ENCODE results near the gene XYLT2. TPM values are rescaled to one million over a fixed set of nuclear protein-coding genes. Genes with fewer than 3 reads are reported as not detected.

The XYLT2 gene
- total RNA-seq (2022; extraction: Qiagen RNA extraction; ENCODE audit: low read depth), result 19.4 to 30.1 TPM (median 20.4 TPM) in 5 replicates

GRCh38 chr17:50345432-50346312 lies at the start of gene XYLT2:
XYLT2 (plus strand) TSS chr17:50346126; CDS start chr17:50346141, 15 bp downstream.

GRCh38 chr17:50372758-50373556 lies 27.0 kb downstream of the XYLT2 start, which contains the start of the genes EME1 and MRPL27:
EME1 (plus strand) TSS chr17:50373229; CDS start chr17:50375209, 1,980 bp downstream.
MRPL27 (minus strand) TSS chr17:50373184; CDS start chr17:50373170, 14 bp downstream.

GRCh38 chr17:50397111-50397918 lies 51.4 kb downstream of the XYLT2 start, which contains the start of gene LRRC59:
LRRC59 (minus strand) TSS chr17:50397523; CDS start chr17:50397317, 206 bp downstream.

Other genes starting within 250 kb of the XYLT2 start
- gene SAMD14, start 216.0 kb upstream of the XYLT2 start, total RNA-seq (2022; extraction: Qiagen RNA extraction; ENCODE audit: low read depth), result 0.22 to 0.85 TPM (median 0.35 TPM) in 5 replicates
- gene PPP1R9B, start 195.4 kb upstream of the XYLT2 start, total RNA-seq (2022; extraction: Qiagen RNA extraction; ENCODE audit: low read depth), result 47.0 to 62.9 TPM (median 59.0 TPM) in 5 replicates
- gene SGCA, start 180.1 kb upstream of the XYLT2 start, total RNA-seq (2022; extraction: Qiagen RNA extraction; ENCODE audit: low read depth), result 0.84 to 1.9 TPM (median 1.5 TPM) in 5 replicates
- gene COL1A1, start 144.5 kb upstream of the XYLT2 start, total RNA-seq (2022; extraction: Qiagen RNA extraction; ENCODE audit: low read depth), result 6.9 to 12.8 TPM (median 10.5 TPM) in 5 replicates
- 24.5 to 28.2 TPM (median 27.3 TPM) in 5 replicates for gene TMEM92, start 71.7 kb upstream of the XYLT2 start, total RNA-seq (2022; extraction: Qiagen RNA extraction; ENCODE audit: low read depth)
- 140 to 167 TPM (median 158 TPM) in 5 replicates for gene MRPL27, start 27.1 kb downstream of the XYLT2 start, total RNA-seq (2022; extraction: Qiagen RNA extraction; ENCODE audit: low read depth)
- gene EME1, start 27.1 kb downstream of the XYLT2 start, total RNA-seq (2022; extraction: Qiagen RNA extraction; ENCODE audit: low read depth), result 14.7 to 16.8 TPM (median 15.6 TPM) in 5 replicates
- 228 to 240 TPM (median 230 TPM) in 5 replicates for gene LRRC59, start 51.4 kb downstream of the XYLT2 start, total RNA-seq (2022; extraction: Qiagen RNA extraction; ENCODE audit: low read depth)
- gene ACSF2, start 80.1 kb downstream of the XYLT2 start, total RNA-seq (2022; extraction: Qiagen RNA extraction; ENCODE audit: low read depth), result 9.6 to 16.2 TPM (median 12.4 TPM) in 5 replicates
- gene CHAD, start 122.8 kb downstream of the XYLT2 start, total RNA-seq (2022; extraction: Qiagen RNA extraction; ENCODE audit: low read depth), result not detected in 5 replicates
- 30.0 to 37.7 TPM (median 34.1 TPM) in 5 replicates for gene RSAD1, start 132.7 kb downstream of the XYLT2 start, total RNA-seq (2022; extraction: Qiagen RNA extraction; ENCODE audit: low read depth)
- gene MYCBPAP, start 162.3 kb downstream of the XYLT2 start, total RNA-seq (2022; extraction: Qiagen RNA extraction; ENCODE audit: low read depth), result 0.32 to 1.0 TPM (median 0.37 TPM) in 5 replicates
- 0.10 to 0.63 TPM (median 0.17 TPM) in 5 replicates for gene EPN3, start 186.6 kb downstream of the XYLT2 start, total RNA-seq (2022; extraction: Qiagen RNA extraction; ENCODE audit: low read depth)
- gene SPATA20, start 201.0 kb downstream of the XYLT2 start, total RNA-seq (2022; extraction: Qiagen RNA extraction; ENCODE audit: low read depth), result 66.3 to 85.6 TPM (median 79.5 TPM) in 5 replicates
- 3.1 to 4.8 TPM (median 4.4 TPM) in 5 replicates for gene CACNA1G, start 214.6 kb downstream of the XYLT2 start, total RNA-seq (2022; extraction: Qiagen RNA extraction; ENCODE audit: low read depth)

Measured in A549 treated with CpdA at 1 μM for 4 hours (cell line).